GM23338 (cell line): ENCODE data around the gene SMTN. TPM values are rescaled to one million over a fixed set of nuclear protein-coding genes. Genes with fewer than 3 reads are reported as not detected.

Experiments
- EZH2phosphoT487 ChIP-seq: fragments of 200-600 bp; sonication (generic); IDR thresholded peaks from one replicate; pipeline ENCODE4 v1.8.1; 2018; ENCODE audit warnings: antibody characterized with exemption; ENCODE audit not compliant: unreplicated experiment
- REST ChIP-seq: IDR thresholded peaks from one replicate; pipeline ENCODE4 v1.6.1; 2018; ENCODE audit warnings: antibody characterized with exemption; ENCODE audit not compliant: unreplicated experiment
- STAT1 ChIP-seq: IDR thresholded peaks from one replicate; pipeline ENCODE4 v1.6.1; 2016; ENCODE audit warnings: antibody characterized with exemption; ENCODE audit not compliant: unreplicated experiment
- ZNF331 ChIP-seq: fragments of 250-450 bp; sonication (Bioruptor Pico); IDR thresholded peaks from 2 replicates; pipeline ENCODE4 v1.5.0; 2020; ENCODE audit warnings: low read depth, mild to moderate bottlenecking, moderate library complexity
- ZNF462 ChIP-seq: fragments of 250-450 bp; sonication (Bioruptor Pico); IDR thresholded peaks from 2 replicates; pipeline ENCODE4 v1.5.0; 2020; ENCODE audit warnings: mild to moderate bottlenecking, moderate library complexity
- polyA plus RNA-seq: library from polyadenylated mRNA; unstranded; fragments of >200 nt; fragmentation: Nextera tagmentation; extraction: Ambion mirVana; gene quantifications from 2 replicates; pipeline ENCODE4 v1.2.1, GENCODE V29; 2016
- total RNA-seq: library from RNA; depleted of rRNA; stranded (reverse); fragments of >200 nt; shearing (Covaris generic); gene quantifications from 2 replicates; pipeline ENCODE4 v1.2.3, GENCODE V29; 2014

SMTN gene
- total and polyA plus RNA-seq, 2 experiments from 2014 or later = 27.4 to 32.2 TPM

GRCh38 chr22:31036671-31037550 lies 44.2 kb upstream of the SMTN start (continued):
- TF ChIP-seq ZNF462 (CRISPR knock-in tag) = no peak
- no peak for TF ChIP-seq STAT1
- no peak for TF ChIP-seq ZNF331 (CRISPR knock-in tag)
- TF ChIP-seq EZH2phosphoT487 = no peak
- TF ChIP-seq REST = no peak
